Rectal smooth muscle tissue (tissue), 1 donor: ENCODE measurements around the gene CRABP2.

ENCODE experiments used
- H3K27ac ChIP-seq: one replicate; pipeline ENCODE4 v1.7.0; 2013; ENCODE audit warnings: low read depth, low read length, inconsistent platforms
- H3K27me3 ChIP-seq: one replicate; pipeline ENCODE4 v1.7.0; 2013; ENCODE audit warnings: low read length; ENCODE audit not compliant: control insufficient read depth, insufficient read depth
- H3K36me3 ChIP-seq: one replicate; pipeline ENCODE4 v1.7.0; 2013; ENCODE audit warnings: low read length; ENCODE audit not compliant: control insufficient read depth, insufficient read depth
- H3K4me1 ChIP-seq: one replicate; pipeline ENCODE4 v1.7.0; 2013; ENCODE audit warnings: low read length; ENCODE audit not compliant: control insufficient read depth, insufficient read depth
- H3K4me3 ChIP-seq: one replicate; pipeline ENCODE4 v1.7.0; 2013; ENCODE audit warnings: low read length
- H3K9ac ChIP-seq: one replicate; pipeline ENCODE4 v1.7.0; 2013; ENCODE audit warnings: low read length

The CRABP2 gene

DNA sequence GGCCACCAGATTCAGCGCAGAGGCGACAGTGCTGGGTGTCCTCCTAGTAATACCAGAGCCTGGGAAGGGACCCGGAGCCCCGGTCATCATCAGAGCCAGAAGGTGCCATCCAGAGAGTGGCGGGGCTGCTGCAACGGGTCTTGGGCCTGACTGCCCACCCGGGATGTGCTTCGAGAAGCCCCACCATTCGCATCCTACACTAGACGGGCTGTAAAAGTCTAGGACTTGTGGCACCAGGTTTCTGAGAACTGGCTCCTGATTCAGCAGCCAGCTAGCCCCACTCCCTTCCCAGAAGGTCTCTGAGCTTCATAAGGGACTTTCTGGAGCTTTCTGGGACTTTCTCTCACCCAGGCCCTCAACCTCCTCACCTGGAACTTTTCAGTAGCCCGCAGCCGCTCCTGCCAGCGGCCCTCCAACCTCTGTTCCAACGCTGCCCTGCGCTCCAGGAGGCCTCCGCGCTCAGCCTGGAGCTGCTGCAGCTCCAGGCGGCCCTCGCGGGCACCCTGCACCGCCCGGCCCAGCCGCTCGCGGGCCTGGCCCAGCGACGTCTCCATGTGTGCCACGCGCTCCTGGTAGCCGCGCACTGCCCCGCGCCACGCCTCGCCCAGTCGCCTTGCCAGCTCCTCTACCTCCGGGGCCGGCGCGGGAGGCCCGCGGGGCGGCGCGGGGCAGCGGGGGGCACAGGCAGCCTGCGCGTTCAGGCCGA lies 29.1 kb downstream of the CRABP2 start:
- peak overlapping the region; percentile 42 for H3K4me3 ChIP-seq
- peak overlapping the region; percentile 40 for H3K27ac ChIP-seq
- H3K4me1 ChIP-seq: peaks cover 9% of the 10 kb centered on the region
- no peak overlapping the region for H3K9ac ChIP-seq
- peaks cover 7% of the 10 kb centered on the region for H3K27me3 ChIP-seq
- H3K36me3 ChIP-seq: no peaks in the 10 kb centered on the region

DNA sequence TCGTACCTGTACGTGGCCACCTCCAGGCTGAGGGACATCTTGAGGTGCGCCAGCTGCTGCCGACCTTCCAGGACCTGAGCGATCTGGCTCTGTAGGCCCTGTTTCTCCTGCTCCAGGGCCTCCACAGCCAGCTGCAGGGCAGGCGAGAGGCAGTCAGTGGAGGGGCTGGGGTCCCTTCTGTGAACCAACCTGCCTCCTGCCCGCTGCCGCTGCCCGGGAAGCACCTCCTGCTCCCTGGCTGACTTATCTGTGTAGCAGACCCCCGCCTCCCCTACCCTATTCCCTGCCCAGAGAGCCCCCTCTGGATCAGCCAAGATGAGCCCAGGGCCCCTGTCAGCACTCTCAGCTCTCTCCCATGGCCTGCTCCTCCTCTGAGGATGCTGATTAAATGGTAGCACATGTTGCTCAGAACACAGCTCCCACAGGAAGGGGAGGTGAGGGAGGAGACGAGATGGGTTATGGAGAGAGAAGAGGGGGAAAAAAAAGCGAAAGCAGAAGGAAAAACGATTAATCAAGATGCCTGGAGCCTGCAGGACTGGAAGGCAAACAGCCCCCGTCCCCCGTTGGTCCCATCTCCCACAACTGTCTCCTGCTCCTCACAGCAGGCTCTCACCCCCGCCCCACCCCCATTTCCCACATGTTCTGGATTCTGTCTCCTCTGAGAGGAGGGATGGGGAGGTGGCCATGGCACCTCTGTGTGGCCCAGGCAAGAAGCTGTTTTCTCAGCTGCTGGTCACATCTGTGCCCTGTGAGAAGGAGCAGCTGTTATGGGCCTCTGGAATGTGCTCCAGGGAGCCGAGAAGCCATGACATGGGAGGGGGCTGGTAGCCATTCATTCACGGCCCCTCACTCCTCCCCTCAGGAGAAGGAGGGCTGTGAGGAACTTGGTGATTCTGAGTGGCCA lies 29.9 kb downstream of the CRABP2 start:
- no peak overlapping the region for H3K9ac ChIP-seq
- H3K36me3 ChIP-seq: no peaks in the 10 kb centered on the region
- H3K4me1 ChIP-seq: peaks cover 9% of the 10 kb centered on the region
- peaks cover 7% of the 10 kb centered on the region for H3K27me3 ChIP-seq
- peak overlapping the region; percentile 6 for H3K27ac ChIP-seq
- peak overlapping the region; percentile 42 for H3K4me3 ChIP-seq

DNA sequence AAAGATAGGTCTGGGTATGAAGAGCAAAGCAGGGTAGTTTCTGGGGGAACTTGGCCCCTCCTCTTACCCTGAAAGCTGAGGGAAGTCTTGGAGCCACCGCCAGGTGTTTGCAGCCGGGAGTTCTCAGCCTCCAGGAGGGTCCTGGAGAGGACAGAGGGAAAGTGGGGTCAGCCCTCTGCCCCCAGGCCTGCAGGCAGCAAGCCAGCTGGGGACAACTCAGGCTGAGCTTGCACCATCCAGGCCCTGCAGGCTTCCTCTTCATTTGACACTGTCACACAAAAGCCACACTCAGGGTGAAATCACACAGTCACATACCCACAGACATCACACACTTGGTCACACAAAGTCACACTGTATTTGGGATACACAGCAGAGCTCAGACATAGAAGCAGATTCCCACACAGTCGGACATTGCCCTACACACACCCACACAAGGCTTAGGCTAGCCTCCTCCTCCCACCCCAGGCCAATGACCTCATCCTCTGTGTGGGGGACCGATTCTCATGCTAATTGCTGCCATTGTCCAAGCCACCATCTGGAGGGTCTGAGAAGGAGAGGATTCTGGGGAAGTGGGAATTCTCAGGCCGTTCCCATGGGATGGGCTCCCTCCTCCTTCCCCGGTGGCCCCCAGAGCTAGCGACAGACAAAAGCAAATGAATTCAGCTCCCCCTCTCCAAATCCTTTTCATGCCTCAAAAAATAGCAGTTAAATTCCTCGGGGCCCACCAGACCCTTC lies 31.8 kb downstream of the CRABP2 start:
- peak overlapping the region; percentile 12 for H3K27ac ChIP-seq
- H3K4me1 ChIP-seq: peaks cover 17% of the 10 kb centered on the region
- H3K27me3 ChIP-seq: peaks cover 7% of the 10 kb centered on the region
- H3K36me3 ChIP-seq: no peaks in the 10 kb centered on the region
- no peak overlapping the region for H3K4me3 ChIP-seq
- no peak overlapping the region for H3K9ac ChIP-seq

DNA sequence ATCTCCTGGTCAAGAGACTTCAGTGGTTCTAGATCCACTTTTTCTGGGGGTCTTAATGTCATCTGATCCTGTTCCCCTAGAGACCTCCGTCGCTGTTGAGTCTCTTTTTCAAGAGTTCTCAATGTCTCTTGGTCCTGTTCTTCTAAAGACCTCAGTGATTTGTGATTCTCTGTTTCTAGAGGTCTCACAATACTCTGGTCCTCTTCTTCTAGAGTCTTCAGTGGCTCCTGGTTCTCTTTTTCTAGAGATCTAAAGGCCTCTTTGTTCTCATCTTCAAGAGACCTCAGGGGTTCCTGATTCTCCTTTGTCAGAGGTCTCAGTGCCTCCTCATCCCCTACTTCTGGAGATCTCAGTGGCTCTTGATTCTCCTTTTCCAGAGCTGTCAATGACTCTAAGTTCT lies 33.6 kb downstream of the CRABP2 start:
- no peaks in the 10 kb centered on the region for H3K36me3 ChIP-seq
- H3K27ac ChIP-seq: no peak overlapping the region
- no peak overlapping the region for H3K9ac ChIP-seq
- no peaks in the 10 kb centered on the region for H3K27me3 ChIP-seq
- H3K4me3 ChIP-seq: no peak overlapping the region
- H3K4me1 ChIP-seq: peaks cover 24% of the 10 kb centered on the region

DNA sequence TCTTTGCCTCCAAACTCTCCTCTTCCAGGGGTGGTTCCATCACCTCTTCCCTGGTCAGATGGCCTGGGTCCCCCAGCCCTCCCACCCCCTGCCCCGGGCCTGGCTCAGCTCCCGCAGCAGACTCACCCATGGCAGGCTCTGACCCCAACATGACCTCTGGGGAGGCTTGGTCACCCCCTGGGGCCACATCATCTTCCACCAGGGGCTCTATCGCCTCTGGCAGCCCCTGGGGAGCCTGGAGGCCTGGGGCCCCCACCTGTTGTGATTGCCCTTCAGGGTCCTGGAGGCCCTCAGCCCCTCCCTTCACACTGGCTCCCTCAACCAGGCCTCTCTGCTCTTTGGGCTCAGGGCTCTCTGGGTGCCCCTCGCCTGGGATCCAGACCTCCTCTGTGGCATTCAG lies 34.6 kb downstream of the CRABP2 start:
- no peaks in the 10 kb centered on the region for H3K36me3 ChIP-seq
- H3K4me1 ChIP-seq: peaks cover 24% of the 10 kb centered on the region
- H3K27ac ChIP-seq: peak overlapping the region; percentile 23
- H3K27me3 ChIP-seq: no peaks in the 10 kb centered on the region
- no peak overlapping the region for H3K4me3 ChIP-seq
- H3K9ac ChIP-seq: no peak overlapping the region

DNA sequence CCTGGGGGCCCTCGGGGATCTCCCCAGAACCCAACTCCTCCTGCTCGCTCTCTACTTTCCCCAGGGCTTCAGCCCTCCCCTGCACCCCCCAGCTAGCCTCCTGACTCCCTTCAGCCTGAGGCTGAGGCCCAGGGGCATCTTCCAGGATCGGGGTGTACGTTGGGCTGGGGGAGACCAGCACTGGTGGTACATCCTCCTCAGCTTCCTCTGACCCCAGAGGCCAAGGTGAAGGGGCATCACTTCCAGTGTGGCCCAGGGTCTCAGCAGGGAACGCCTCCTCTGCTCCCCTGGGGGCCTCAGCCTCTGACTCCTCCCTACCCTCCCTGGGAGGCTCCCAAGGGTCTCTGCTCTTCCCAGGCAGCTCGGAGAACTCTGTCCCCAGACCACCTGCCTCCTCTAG lies 35.0 kb downstream of the CRABP2 start:
- Histone ChIP-seq H3K27ac (peak overlapping the region; percentile 23), H3K9ac (no peak overlapping the region), H3K27me3 (no peaks in the 10 kb centered on the region), H3K4me3 (no peak overlapping the region), H3K36me3 (no peaks in the 10 kb centered on the region), H3K4me1 (peaks cover 25% of the 10 kb centered on the region)

DNA sequence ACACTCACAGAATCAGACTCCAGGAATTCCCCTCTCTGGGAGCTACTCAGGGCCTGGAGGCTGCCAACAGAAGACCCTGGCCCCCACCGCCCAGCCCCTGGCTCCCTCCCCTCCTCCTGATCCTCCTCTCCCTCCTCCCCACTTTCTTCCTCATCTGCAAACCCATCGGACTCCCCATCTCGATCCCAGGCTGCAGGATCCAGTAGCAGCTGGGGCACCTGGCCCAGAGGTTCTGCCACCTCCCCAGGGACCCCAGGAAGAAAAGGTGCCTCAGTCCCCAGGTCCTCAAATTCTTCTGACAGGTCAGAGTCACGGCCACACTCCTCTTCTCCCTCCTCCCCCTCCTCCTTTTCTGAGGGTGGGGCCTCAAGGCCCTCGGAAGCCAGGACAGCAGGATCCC lies 35.6 kb downstream of the CRABP2 start:
- Histone ChIP-seq H3K4me1 (peaks cover 26% of the 10 kb centered on the region), H3K27me3 (no peaks in the 10 kb centered on the region), H3K36me3 (no peaks in the 10 kb centered on the region), H3K4me3 (no peak overlapping the region), H3K27ac (no peak overlapping the region), H3K9ac (no peak overlapping the region)

DNA sequence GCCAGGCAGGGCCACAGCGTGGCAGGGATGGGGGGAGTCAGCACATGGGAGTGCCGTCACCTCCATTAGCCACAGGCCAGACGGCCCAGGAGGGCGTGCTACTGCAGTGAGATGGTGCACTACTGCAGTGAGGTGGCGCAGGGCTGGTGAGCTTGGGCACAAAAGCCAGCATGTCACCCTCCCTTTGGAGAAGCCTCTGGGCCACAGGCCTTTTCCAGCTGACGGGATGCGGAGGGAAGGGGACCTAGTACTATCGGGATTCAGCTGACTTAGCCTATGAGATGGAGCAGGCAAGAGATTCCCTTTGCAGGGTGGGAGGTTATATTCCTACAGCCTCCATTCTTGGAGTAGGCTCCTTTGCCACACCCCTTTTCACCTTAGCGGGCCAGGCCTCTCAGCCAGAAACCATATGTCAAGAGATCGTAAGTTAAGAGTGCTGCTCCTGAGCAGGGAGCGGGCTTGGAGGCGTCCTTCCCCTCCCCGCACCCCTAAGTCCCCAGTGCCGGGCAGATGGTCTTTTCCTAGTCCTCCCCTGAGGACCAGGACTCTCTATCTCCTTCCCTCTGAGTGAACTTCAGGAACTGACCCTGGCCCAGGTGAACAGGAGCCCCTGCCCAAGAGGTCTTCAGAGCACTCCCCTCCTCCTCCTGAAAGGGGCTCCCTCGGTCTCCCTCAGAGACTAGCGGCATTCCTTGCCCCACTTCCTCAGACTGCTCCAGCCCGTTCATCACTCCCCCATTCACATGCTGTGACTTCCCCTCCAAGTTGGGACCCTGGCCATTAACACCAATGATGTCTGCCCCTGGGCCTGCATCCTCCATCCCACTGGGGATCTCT lies 36.4 kb downstream of the CRABP2 start:
- Histone ChIP-seq H3K9ac (no peak overlapping the region), H3K4me1 (peaks cover 34% of the 10 kb centered on the region), H3K27ac (peak overlapping the region; percentile 88), H3K27me3 (no peaks in the 10 kb centered on the region), H3K36me3 (no peaks in the 10 kb centered on the region), H3K4me3 (no peak overlapping the region)

DNA sequence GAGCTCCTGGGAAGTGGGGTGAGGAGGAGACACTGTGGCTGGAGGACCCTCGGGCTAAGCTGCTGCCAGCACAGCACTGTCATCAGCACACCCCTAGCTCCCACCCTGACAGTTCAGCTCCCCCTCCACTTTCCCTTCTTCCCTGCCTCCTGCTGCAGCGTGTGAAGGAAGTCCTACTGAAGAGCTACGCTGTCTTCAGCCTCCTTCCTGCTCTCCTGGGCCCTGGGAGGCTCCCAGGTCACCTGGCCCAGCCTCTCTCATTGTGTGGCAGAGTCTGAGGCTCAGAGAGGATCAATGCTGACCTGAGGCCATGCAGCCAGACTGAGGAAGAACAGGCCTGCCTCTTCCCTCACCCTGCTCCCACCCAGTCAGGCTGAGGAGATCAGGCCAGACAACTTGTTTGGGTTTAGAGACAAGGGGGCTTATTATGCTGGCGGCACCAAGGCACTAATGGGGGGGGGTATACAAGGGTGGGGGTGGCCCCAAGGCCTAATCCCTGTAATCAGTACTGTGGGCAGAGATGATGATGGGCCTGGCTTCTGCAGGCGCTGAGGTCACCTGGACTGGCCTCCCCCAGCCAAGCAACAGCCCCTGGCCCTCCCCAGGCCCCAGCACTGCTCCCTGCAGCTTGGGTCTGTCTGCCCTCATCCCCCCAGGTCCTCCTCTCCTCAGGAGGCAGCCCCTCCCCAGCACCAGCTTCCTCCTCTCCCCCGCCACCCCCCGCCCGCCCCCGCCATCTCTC lies 37.2 kb downstream of the CRABP2 start:
- Histone ChIP-seq H3K9ac (no peak overlapping the region), H3K27ac (peak overlapping the region; percentile 88), H3K4me3 (no peak overlapping the region), H3K27me3 (no peaks in the 10 kb centered on the region), H3K36me3 (no peaks in the 10 kb centered on the region), H3K4me1 (peaks cover 40% of the 10 kb centered on the region)

DNA sequence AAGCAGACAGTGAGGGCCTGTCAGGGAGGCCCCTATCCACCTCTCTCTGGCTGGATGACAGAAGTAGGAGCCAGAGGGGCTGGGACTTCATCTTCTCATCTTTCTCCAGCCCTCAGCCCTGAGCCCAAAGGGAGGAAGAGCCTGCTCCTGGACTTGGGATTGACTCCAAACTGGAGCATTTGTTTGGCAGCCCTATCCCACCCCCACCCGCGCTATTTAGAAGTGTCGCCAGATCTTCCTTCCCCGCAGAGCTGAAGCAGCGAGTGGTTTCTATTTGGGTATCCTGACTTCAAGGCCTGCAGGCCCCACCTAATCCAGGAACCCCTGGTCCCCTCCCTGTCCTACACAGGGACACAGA lies 37.8 kb downstream of the CRABP2 start:
- Histone ChIP-seq H3K36me3 (no peaks in the 10 kb centered on the region), H3K4me3 (no peak overlapping the region), H3K9ac (no peak overlapping the region), H3K4me1 (peaks cover 45% of the 10 kb centered on the region), H3K27me3 (no peaks in the 10 kb centered on the region), H3K27ac (peak overlapping the region; percentile 88)

DNA sequence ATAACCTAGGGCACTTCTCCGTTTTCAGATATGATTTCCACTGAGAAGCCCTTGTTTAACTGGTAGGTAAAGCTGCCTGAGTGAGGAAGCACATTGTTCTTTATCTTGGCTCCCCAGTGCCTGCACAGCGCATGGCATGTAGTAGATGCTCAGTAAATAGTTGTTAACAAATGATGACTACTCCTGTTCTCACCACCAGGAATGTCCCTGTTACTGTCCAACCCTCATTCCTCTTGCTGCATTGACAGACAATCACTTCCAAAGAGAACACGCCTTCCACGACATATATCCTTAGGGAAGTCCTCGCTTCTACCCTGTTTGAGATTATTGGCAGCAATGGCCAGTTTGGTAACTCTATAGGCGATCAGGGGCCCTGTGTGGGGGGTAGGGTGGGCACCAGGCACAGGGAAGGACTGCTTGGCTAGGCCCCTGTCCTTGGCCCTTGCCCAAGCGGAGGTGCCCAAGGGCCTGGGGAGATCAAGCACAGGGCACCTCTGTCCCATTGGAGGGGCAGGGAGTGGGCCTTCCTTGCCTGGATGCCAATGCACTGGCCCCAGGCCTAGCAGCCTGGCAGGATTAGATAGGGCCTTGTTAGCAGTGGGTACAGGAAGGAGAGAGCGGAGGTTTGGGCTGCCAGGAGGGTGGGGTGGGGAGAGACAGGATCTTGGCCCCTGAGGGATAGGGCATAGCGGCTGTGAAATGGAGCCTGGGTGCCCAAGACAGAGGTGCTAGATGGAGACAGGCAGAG lies 38.3 kb downstream of the CRABP2 start:
- no peaks in the 10 kb centered on the region for H3K27me3 ChIP-seq
- no peaks in the 10 kb centered on the region for H3K36me3 ChIP-seq
- H3K9ac ChIP-seq: no peak overlapping the region
- H3K27ac ChIP-seq: peak overlapping the region; percentile 88
- peaks cover 51% of the 10 kb centered on the region for H3K4me1 ChIP-seq
- no peak overlapping the region for H3K4me3 ChIP-seq
